ENCODE results near the gene TNPO3. TPM values are rescaled to one million over a fixed set of nuclear protein-coding genes. Genes with fewer than 3 reads are reported as not detected.

TNPO3 gene
- total and polyA plus RNA-seq, 12 donors: 8.0 to 37.7 (median 29.6) TPM

GRCh38 chr7:128986609-128987008 lies 68.3 kb downstream of the TNPO3 start:
- DNase-seq (no peak), ATAC-seq (no peak)
- H3K4me3 ChIP-seq: no peak overlapping the region
- H3K36me3 ChIP-seq: peaks cover 0 to 100% (median 60%) of the 10 kb centered on the region in 9 donors
- TF ChIP-seq, protein P1, sequence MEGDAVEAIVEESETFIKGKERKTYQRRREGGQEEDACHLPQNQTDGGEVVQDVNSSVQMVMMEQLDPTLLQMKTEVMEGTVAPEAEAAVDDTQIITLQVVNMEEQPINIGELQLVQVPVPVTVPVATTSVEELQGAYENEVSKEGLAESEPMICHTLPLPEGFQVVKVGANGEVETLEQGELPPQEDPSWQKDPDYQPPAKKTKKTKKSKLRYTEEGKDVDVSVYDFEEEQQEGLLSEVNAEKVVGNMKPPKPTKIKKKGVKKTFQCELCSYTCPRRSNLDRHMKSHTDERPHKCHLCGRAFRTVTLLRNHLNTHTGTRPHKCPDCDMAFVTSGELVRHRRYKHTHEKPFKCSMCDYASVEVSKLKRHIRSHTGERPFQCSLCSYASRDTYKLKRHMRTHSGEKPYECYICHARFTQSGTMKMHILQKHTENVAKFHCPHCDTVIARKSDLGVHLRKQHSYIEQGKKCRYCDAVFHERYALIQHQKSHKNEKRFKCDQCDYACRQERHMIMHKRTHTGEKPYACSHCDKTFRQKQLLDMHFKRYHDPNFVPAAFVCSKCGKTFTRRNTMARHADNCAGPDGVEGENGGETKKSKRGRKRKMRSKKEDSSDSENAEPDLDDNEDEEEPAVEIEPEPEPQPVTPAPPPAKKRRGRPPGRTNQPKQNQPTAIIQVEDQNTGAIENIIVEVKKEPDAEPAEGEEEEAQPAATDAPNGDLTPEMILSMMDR (IDR thresholded peaks at IDR 0.05): no peak
- no peaks in the 10 kb centered on the region for H3K27me3 ChIP-seq
- 86 to 90% methylated on average over 3 of the region's 3 CpGs for WGBS, 2 donors
- no peaks in the 10 kb centered on the region for H3K4me1 ChIP-seq
- intact Hi-C loops (cut with DNase I): no loop called here
- H3K9me3 ChIP-seq: no peaks in the 10 kb centered on the region
- no peak overlapping the region for H3K27ac ChIP-seq

DNA sequence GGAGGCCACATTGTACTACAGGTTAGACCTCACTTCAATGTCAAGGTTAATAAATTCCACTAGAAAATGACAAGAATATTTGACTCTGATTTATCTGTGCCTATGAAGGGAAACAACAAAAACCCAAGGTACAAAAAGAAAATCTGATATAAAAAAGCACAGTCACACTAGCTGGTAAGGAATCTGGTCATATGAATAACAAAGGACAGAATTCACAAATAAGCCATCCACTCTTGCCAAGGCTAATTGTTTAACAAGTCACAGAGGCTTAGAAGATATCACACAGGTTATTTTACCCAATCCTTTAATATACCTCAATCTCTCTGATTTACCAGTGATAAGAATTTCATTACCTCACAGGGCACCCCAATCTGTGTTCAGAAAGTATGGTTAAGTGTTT lies 69.3 kb downstream of the TNPO3 start:
- H3K4me1 ChIP-seq: no peaks in the 10 kb centered on the region
- DNase-seq (no peak), ATAC-seq (no peak)
- TF ChIP-seq, protein P1 (IDR thresholded peaks at IDR 0.05): no peak
- intact Hi-C loops (cut with DNase I): no loop called here
- H3K4me3 ChIP-seq: no peak overlapping the region
- H3K27me3 ChIP-seq: no peaks in the 10 kb centered on the region
- H3K9me3 ChIP-seq: no peaks in the 10 kb centered on the region
- H3K36me3 ChIP-seq: peaks cover 0 to 100% (median 61%) of the 10 kb centered on the region in 9 donors
- no peak overlapping the region for H3K27ac ChIP-seq

DNA sequence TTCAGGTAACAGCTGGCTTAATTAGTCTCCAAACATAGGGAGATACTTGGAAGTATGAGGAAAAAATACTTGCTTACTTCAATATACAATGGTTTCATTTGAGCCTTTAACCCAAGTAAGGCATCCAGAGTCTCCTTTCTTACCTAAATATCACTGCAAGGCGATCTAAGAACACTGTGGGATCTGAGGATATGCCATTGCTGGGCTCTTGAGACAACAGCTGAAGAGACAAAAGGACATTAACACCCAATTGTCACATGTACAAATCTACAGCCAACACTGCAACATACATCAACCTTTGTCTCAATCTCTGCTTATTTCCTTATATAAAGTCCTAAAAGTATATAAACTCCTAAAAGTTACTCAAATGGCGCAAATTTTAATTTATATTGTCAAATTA lies 72.8 kb downstream of the TNPO3 start:
- no peaks in the 10 kb centered on the region for H3K9me3 ChIP-seq
- no peaks in the 10 kb centered on the region for H3K4me1 ChIP-seq
- no peak for ATAC-seq
- no peak overlapping the region for H3K4me3 ChIP-seq
- peaks cover 0 to 100% (median 79%) of the 10 kb centered on the region in 9 donors for H3K36me3 ChIP-seq
- no peak overlapping the region for H3K27ac ChIP-seq
- no peaks in the 10 kb centered on the region for H3K27me3 ChIP-seq
- intact Hi-C loops (cut with DNase I): no loop called here
- 98 to 99% methylated on average over 2 of the region's 2 CpGs for WGBS, 2 donors
- no peak for DNase-seq
- TF ChIP-seq, protein P1 (IDR thresholded peaks at IDR 0.05): no peak

- intact Hi-C loops (cut with DNase I): no loop called here
- WGBS, 2 donors: 82% methylated on average over 7 of the region's 7 CpGs
- H3K9me3 ChIP-seq: no peaks in the 10 kb centered on the region
- no peak overlapping the region for H3K27ac ChIP-seq
- ATAC-seq: no peak
- H3K4me1 ChIP-seq: no peaks in the 10 kb centered on the region
- no peak for DNase-seq
- no peaks in the 10 kb centered on the region for H3K27me3 ChIP-seq
- TF ChIP-seq, protein P1 (IDR thresholded peaks at IDR 0.05): no peak
- H3K4me3 ChIP-seq: no peak overlapping the region
- H3K36me3 ChIP-seq: peaks cover 0 to 100% (median 74%) of the 10 kb centered on the region in 9 donors
Measured at GRCh38 chr7:128974241-128974934, 80.5 kb downstream of the TNPO3 start.
